KOPT-K1 (cell line): Measurements from ENCODE around the gene LCK.
A peak's percentile ranks its signal among the peaks of the same experiment; 100 is the strongest.

Experiments used
- H3K27ac ChIP-seq: fragments of 200-600 bp; sonication (generic); 2 replicates; pipeline ENCODE4 v1.5.1; 2016; ENCODE audit warnings: antibody characterized with exemption, mild to moderate bottlenecking, low read depth, low read length; ENCODE audit not compliant: poor library complexity, severe bottlenecking
- H3K36me3 ChIP-seq: fragments of 200-600 bp; sonication (generic); 2 replicates; pipeline ENCODE4 v1.5.1; 2017; ENCODE audit warnings: antibody characterized with exemption, mild to moderate bottlenecking, low read length, moderate library complexity; ENCODE audit not compliant: insufficient read depth
- H3K9me3 ChIP-seq: fragments of 200-600 bp; sonication (generic); 2 replicates; pipeline ENCODE4 v1.5.1; 2017; ENCODE audit warnings: antibody characterized with exemption, low read length, mild to moderate bottlenecking; ENCODE audit not compliant: insufficient read depth, poor library complexity, severe bottlenecking

LCK gene

GRCh38 chr1:32318127-32318869 lies 67.2 kb downstream of the LCK start:
- H3K9me3 ChIP-seq = no peaks in the 10 kb centered on the region
- no peak overlapping the region for H3K27ac ChIP-seq
- H3K36me3 ChIP-seq = peaks cover 83% of the 10 kb centered on the region

- Histone ChIP-seq H3K36me3 (peaks cover 96% of the 10 kb centered on the region), H3K27ac (peak overlapping the region; percentile 40), H3K9me3 (no peaks in the 10 kb centered on the region)
Observed at GRCh38 chr1:32321712-32322291, 70.7 kb downstream of the LCK start.

DNA sequence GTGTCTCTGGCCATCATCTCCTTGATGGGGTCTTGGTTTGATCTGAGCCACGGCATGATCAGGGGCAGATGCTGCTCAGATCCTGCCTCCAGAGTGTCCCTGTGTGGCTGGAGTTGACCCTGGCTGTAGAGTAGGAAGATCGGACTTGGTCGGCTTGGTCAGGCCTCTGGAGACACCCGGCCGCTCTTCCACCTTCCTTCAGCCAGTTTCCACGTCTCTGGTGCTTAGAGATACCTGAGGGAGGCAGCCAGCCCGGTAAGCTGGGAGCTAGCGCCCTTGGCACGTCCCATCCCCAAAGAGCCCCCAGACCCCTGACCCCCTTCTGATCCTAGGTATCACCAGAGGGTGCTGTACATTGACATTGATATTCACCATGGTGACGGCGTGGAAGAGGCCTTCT lies 76.1 kb downstream of the LCK start:
- no peaks in the 10 kb centered on the region for H3K9me3 ChIP-seq
- H3K27ac ChIP-seq = no peak overlapping the region
- peaks cover 100% of the 10 kb centered on the region for H3K36me3 ChIP-seq

DNA sequence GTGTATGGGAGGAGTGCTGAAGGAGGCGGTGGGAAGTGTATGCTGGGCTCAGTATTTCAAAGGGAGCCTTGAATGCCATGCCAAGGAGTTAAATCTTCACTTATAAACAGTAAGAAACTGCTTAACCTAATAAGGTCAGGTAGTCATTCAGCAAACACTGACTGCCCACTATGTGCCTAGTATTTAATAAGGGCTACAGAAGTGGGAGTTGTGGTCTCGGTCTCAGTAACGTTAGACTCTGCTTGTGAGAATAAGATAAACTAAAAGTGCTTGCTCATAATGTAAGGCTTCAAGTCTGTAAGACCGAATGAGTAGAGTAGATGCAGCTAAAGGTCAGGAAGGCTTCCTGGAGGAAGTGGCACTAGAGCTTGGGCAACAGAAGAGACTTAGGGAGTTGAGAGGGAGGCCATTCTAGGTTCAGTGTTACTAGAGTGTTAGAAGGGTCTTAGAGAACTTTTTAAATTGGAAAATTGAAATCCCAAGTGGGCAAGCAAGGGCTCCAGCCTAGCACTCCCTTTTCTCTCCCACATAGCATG lies 78.9 kb downstream of the LCK start:
- no peaks in the 10 kb centered on the region for H3K9me3 ChIP-seq
- peaks cover 99% of the 10 kb centered on the region for H3K36me3 ChIP-seq

GRCh38 chr1:32330558-32331151 lies 79.6 kb downstream of the LCK start:
- Histone ChIP-seq H3K36me3 (peaks cover 92% of the 10 kb centered on the region), H3K9me3 (no peaks in the 10 kb centered on the region), H3K27ac (no peak overlapping the region)

More for the DNA sequence above, 78.9 kb downstream of the LCK start:
- no peak overlapping the region for H3K27ac ChIP-seq

- peaks cover 84% of the 10 kb centered on the region for H3K36me3 ChIP-seq
- H3K27ac ChIP-seq = no peak overlapping the region
Observed at GRCh38 chr1:32331549-32331948, 80.5 kb downstream of the LCK start.

GRCh38 chr1:32332290-32333079 lies 81.4 kb downstream of the LCK start:
- Histone ChIP-seq H3K27ac (no peak overlapping the region), H3K9me3 (no peaks in the 10 kb centered on the region), H3K36me3 (peaks cover 74% of the 10 kb centered on the region)

More at GRCh38 chr1:32331549-32331948, 80.5 kb downstream of the LCK start:
- no peaks in the 10 kb centered on the region for H3K9me3 ChIP-seq

- Histone ChIP-seq H3K27ac (no peak overlapping the region), H3K36me3 (peaks cover 65% of the 10 kb centered on the region), H3K9me3 (no peaks in the 10 kb centered on the region)
Observed at GRCh38 chr1:32333251-32333963, 82.3 kb downstream of the LCK start.

DNA sequence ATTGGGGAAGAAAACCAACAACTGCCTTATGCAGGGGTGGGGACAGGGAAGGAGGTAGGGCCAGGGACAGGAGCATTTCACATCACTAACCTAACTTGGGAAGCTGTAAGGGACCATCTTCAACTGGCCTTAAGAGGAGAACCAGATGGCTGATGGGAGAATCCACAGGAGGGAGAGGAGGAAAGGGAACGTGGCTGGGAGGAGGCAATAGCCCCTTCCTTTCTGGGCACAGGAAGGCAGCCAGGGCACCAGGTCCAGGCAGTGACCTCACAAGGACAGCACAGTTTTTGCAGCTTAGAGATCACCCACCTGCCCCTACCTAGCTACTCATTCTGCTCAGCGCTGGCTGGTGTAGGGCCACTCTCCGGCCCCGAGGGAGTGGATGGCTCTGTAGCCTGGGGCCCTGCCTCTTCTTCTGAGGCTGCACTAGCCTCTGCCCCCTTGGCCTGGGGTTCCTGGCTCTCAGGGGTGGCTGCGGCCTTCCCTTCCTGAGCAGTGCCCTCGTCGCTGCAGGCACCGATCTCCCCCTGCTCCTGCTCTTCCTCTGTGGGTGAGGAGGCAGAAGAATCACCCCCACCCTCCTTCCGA lies 83.3 kb downstream of the LCK start:
- Histone ChIP-seq H3K9me3 (no peaks in the 10 kb centered on the region), H3K36me3 (peaks cover 55% of the 10 kb centered on the region), H3K27ac (peak overlapping the region; percentile 60)

- Histone ChIP-seq H3K27ac (peak overlapping the region; percentile 60), H3K36me3 (peaks cover 49% of the 10 kb centered on the region), H3K9me3 (no peaks in the 10 kb centered on the region)
Observed at GRCh38 chr1:32334864-32335534, 83.9 kb downstream of the LCK start.

DNA sequence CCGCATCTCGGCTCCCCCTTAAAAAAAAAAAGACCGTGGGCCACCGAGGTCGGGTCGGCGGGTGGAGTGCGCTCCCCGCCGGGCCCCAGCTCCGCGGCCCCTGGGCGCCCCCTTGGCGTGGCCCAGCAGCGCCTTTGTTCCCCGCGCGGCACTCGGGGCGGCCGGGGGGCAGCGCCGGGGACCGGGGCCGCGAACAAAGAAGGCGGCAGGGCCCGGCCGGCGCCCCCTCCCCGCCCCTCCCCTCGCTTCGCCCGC lies 84.4 kb downstream of the LCK start:
- Histone ChIP-seq H3K9me3 (no peaks in the 10 kb centered on the region), H3K36me3 (peaks cover 44% of the 10 kb centered on the region), H3K27ac (peak overlapping the region; percentile 60)
